ENCODE measurements around the gene FAM47E.
"Not testable (repeated sequence)": the region's sequence is repeated elsewhere in the genome, so short reads cannot be mapped to it uniquely, and the experiment has no call there.

Gene FAM47E

GRCh38 chr4:76271248-76271647 is 19.7 kb downstream of the FAM47E start:
- no peak for FAIRE-seq

GRCh38 chr4:76272073-76272472 is 20.6 kb downstream of the FAM47E start:
- no peak for FAIRE-seq

- no peak for FAIRE-seq
Observed at GRCh38 chr4:76272582-76272981, 21.1 kb downstream of the FAM47E start.

GRCh38 chr4:76272999-76273398 is 21.5 kb downstream of the FAM47E start:
- FAIRE-seq, result no peak

- no peak for FAIRE-seq
Observed at GRCh38 chr4:76275486-76276124, 24.1 kb downstream of the FAM47E start.

- FAIRE-seq, result no peak
Observed at GRCh38 chr4:76276813-76277212, 25.3 kb downstream of the FAM47E start.

- no peak for FAIRE-seq
Observed at GRCh38 chr4:76277667-76278066, 26.1 kb downstream of the FAM47E start.

- no peak for FAIRE-seq
Observed at GRCh38 chr4:76278583-76278982, 27.1 kb downstream of the FAM47E start.

GRCh38 chr4:76279462-76279861 is 27.9 kb downstream of the FAM47E start:
- no peak for FAIRE-seq

GRCh38 chr4:76280488-76281441 is 29.2 kb downstream of the FAM47E start:
- no peak for FAIRE-seq

GRCh38 chr4:76281594-76281993 is 30.1 kb downstream of the FAM47E start:
- not testable (repeated sequence) for FAIRE-seq

GRCh38 chr4:76282941-76283689 is 31.6 kb downstream of the FAM47E start:
- FAIRE-seq, result no peak

- no peak for FAIRE-seq
Observed at GRCh38 chr4:76283900-76284299, 32.4 kb downstream of the FAM47E start.

- not testable (repeated sequence) for FAIRE-seq
Observed at GRCh38 chr4:76287811-76288210, 36.3 kb downstream of the FAM47E start.

- no peak for FAIRE-seq
Observed at GRCh38 chr4:76292730-76293129, 41.2 kb downstream of the FAM47E start.

- no peak for FAIRE-seq
Observed at GRCh38 chr4:76293772-76294171, 42.3 kb downstream of the FAM47E start.

GRCh38 chr4:76296286-76296820 is 44.8 kb downstream of the FAM47E start:
- no peak for FAIRE-seq

GRCh38 chr4:76298227-76298626 is 46.7 kb downstream of the FAM47E start:
- no peak for FAIRE-seq

- no peak for FAIRE-seq
Observed at GRCh38 chr4:76300012-76300411, 48.5 kb downstream of the FAM47E start.

GRCh38 chr4:76301068-76301774 is 49.7 kb downstream of the FAM47E start:
- peak; percentile 95 for FAIRE-seq

- no peak for FAIRE-seq
Observed at GRCh38 chr4:76301775-76302162, 50.2 kb downstream of the FAM47E start.

GRCh38 chr4:76302826-76303438 is 51.4 kb downstream of the FAM47E start:
- no peak for FAIRE-seq
